Measurements from ENCODE around the gene KRTAP10-11. TPM values are rescaled to one million over a fixed set of nuclear protein-coding genes. Genes with fewer than 3 reads are reported as not detected.
A peak's percentile ranks its signal among the peaks of the same experiment; 100 is the strongest.
"Not testable (repeated sequence)": the region's sequence is repeated elsewhere in the genome, so short reads cannot be mapped to it uniquely, and the experiment has no call there.

The KRTAP10-11 gene
- total and polyA plus RNA-seq, 10 donors = not detected

DNA sequence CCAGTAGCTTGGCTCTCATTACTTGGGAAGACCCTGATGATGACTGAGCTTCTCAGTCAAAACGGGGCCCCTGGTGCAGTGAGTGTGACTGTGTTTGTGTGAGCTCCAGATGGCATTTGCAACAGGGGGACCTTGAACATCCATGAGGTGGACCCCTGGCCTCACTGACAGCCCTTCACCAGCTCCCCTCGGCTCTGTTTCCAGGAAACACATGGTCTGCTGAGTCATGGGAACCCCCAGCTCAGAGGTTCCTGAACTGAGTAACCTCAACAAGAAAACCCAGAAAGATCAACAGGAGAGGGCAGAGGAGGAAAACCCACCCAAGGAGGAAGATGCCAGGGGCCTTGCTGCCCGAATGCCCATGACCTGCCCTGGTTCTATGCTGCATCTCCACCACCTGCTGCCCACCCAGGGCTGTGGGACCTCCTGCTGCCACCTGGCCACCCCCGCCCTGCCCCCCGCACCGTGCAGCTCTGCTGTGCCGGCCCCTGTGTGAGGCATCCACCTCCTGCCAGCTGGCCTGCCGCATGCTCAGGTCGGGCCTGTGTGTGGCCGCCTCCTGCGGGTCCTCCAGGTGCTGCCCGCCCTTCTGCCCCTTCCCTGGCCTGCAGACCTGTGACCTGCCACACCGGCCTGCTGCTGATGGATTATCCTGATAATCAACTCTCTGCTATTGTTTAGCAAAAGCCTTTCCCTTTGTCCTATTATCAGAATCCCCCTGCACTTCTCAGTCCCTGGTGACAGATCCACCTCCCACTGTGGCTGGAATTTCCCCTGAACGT, 40.0 kb downstream of the KRTAP10-11 start:
- H3K27me3 ChIP-seq (replicated peaks in 1 of 7) = peaks cover 0 to 30% (median 0%) of the 10 kb centered on the region in 7 donors
- no peak overlapping the region for H3K4me3 ChIP-seq
- H3K27ac ChIP-seq = no peak overlapping the region
- DNase-seq = no peak
- WGBS, 5 donors = 24 to 54% (median 32%) methylated on average over 11 to 14 of the region's 14 CpGs
- H3K36me3 ChIP-seq = no peaks in the 10 kb centered on the region
- TF ChIP-seq, protein P1, sequence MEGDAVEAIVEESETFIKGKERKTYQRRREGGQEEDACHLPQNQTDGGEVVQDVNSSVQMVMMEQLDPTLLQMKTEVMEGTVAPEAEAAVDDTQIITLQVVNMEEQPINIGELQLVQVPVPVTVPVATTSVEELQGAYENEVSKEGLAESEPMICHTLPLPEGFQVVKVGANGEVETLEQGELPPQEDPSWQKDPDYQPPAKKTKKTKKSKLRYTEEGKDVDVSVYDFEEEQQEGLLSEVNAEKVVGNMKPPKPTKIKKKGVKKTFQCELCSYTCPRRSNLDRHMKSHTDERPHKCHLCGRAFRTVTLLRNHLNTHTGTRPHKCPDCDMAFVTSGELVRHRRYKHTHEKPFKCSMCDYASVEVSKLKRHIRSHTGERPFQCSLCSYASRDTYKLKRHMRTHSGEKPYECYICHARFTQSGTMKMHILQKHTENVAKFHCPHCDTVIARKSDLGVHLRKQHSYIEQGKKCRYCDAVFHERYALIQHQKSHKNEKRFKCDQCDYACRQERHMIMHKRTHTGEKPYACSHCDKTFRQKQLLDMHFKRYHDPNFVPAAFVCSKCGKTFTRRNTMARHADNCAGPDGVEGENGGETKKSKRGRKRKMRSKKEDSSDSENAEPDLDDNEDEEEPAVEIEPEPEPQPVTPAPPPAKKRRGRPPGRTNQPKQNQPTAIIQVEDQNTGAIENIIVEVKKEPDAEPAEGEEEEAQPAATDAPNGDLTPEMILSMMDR (IDR thresholded peaks at IDR 0.05 in 8 of 11, conservative IDR thresholded peaks at IDR 0.05 in 3 of 11) = no peak
- TF ChIP-seq POLR2A (IDR thresholded peaks at IDR 0.05) (no peak), POLR2AphosphoS5 (IDR thresholded peaks at IDR 0.05) (no peak)
- no peaks in the 10 kb centered on the region for H3K9me3 ChIP-seq
- intact Hi-C loops (cut with DNase I; ENCODE audit: low total_unique reads) = no loop called here
- no peaks in the 10 kb centered on the region for H3K4me1 ChIP-seq

DNA sequence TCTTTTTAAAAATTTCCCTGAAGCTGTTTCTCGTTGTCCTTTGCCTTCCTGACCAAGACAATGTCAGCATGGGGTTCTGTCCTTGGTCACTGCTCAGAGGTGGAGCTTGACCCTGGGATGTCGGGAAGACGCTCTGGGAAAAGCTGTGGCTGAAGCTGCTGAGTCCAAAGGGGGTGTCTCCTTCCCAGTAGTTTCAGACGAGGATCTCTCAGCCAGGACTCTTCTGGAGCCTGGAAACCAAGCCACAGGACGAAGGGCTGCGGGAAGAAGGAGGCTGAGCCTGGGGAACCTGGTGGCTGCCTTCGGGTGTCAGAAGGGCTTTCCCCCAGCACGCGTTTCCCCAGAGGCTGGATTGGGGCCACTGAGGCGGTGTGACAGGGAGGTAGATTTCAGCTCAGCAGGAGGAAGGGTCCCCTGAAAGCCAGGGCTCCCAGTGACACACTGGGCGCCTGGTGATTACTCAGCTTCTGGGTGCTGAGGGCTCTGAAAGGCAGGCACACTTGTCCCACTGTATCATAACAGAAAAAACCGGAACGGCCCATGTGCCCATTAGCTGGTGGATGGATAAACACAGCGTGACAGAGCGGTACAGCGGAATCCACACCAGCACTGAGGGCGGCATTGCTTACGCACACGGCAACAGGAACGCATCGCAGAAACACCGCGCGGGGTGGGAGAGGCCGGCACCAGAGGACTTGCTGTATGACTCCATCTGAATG, 40.8 kb downstream of the KRTAP10-11 start:
- Histone ChIP-seq H3K4me3 (no peak overlapping the region), H3K9me3 (peaks cover 0 to 3% (median 0%) of the 10 kb centered on the region in 8 donors), H3K27ac (no peak overlapping the region), H3K36me3 (no peaks in the 10 kb centered on the region), H3K4me1 (no peaks in the 10 kb centered on the region), H3K27me3 (replicated peaks in 1 of 7) (peaks cover 0 to 30% (median 0%) of the 10 kb centered on the region in 7 donors)
- WGBS, 5 donors = 79 to 85% (median 79%) methylated on average over 25 of the region's 25 CpGs
- intact Hi-C loops (cut with DNase I; ENCODE audit: low total_unique reads) = no loop called here
- DNase-seq = no peak
- TF ChIP-seq POLR2AphosphoS5 (IDR thresholded peaks at IDR 0.05) (no peak), POLR2A (IDR thresholded peaks at IDR 0.05) (no peak)
- TF ChIP-seq, protein P1 (IDR thresholded peaks at IDR 0.05 in 8 of 11, conservative IDR thresholded peaks at IDR 0.05 in 3 of 11) = no peak

DNA sequence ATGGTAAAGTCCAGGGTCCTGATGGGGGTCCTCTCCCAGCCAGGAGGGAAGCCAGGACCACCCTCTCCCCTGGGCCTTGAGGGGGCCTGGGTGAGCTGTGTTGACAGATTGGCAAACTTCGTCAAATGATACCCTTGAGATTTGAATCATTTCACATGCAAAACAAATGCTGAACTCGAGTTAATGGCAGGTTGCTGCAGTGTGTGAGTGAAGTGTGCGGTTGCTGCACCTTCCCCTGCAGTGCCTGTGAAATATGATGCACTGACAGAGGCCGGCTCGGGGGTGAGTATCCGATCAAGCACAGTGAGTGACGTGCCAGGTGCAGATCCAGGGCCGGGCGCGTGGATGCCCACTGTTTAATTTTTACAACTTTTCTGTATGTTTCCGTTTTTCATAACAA, 41.5 kb downstream of the KRTAP10-11 start:
- H3K4me1 ChIP-seq = no peaks in the 10 kb centered on the region
- DNase-seq = no peak
- H3K27ac ChIP-seq = no peak overlapping the region
- intact Hi-C loops (cut with DNase I; ENCODE audit: low total_unique reads) = no loop called here
- H3K36me3 ChIP-seq = no peaks in the 10 kb centered on the region
- 79 to 91% (median 80%) methylated on average over 11 of the region's 11 CpGs for WGBS, 5 donors
- no peak overlapping the region for H3K4me3 ChIP-seq
- peaks cover 0 to 10% (median 5%) of the 10 kb centered on the region in 8 donors for H3K9me3 ChIP-seq
- peaks cover 0 to 30% (median 0%) of the 10 kb centered on the region in 7 donors for H3K27me3 ChIP-seq (replicated peaks in 1 of 7)
- no peak for TF ChIP-seq POLR2A (IDR thresholded peaks at IDR 0.05)
- TF ChIP-seq, protein P1 (IDR thresholded peaks at IDR 0.05 in 8 of 11, conservative IDR thresholded peaks at IDR 0.05 in 3 of 11) = no peak
- TF ChIP-seq POLR2AphosphoS5 (IDR thresholded peaks at IDR 0.05) = no peak

DNA sequence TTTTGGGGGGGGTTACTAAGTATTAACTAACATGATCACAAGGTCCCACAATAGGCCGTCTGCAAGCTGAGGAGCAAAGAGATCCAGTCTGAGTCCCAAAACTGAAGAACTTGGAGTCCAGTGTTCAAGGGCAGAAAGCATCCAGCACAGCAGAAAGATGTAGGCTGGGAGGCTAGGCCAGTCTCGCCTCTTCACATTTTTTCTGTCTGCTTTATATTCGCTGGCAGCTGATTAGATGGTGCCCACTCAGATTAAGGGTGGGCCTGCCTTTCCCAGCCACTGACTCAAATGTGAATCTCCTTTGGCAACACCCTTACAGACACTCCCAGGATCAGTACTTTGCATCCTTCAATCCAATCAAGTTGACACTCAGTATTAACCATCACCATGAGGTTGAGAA, 43.5 kb downstream of the KRTAP10-11 start:
- H3K4me1 ChIP-seq; H3K27ac ChIP-seq; H3K4me3 ChIP-seq; H3K36me3 ChIP-seq; DNase-seq; intact Hi-C loops (cut with DNase I; ENCODE audit: low total_unique reads): not testable (repeated sequence)
- H3K9me3 ChIP-seq = peaks cover 0 to 28% (median 21%) of the 10 kb centered on the region in 8 donors
- TF ChIP-seq POLR2AphosphoS5 (IDR thresholded peaks at IDR 0.05) = peak in 1 of 3 donors; percentile 5
- WGBS, 5 donors = 80 to 89% (median 86%) methylated on average over 3 of the region's 3 CpGs
- H3K27me3 ChIP-seq (replicated peaks in 1 of 7) = peaks cover 0 to 30% (median 0%) of the 10 kb centered on the region in 7 donors

Measured in spleen (tissue), 11 donors.